ENCODE results near the gene SRD5A1.

The SRD5A1 gene

DNA sequence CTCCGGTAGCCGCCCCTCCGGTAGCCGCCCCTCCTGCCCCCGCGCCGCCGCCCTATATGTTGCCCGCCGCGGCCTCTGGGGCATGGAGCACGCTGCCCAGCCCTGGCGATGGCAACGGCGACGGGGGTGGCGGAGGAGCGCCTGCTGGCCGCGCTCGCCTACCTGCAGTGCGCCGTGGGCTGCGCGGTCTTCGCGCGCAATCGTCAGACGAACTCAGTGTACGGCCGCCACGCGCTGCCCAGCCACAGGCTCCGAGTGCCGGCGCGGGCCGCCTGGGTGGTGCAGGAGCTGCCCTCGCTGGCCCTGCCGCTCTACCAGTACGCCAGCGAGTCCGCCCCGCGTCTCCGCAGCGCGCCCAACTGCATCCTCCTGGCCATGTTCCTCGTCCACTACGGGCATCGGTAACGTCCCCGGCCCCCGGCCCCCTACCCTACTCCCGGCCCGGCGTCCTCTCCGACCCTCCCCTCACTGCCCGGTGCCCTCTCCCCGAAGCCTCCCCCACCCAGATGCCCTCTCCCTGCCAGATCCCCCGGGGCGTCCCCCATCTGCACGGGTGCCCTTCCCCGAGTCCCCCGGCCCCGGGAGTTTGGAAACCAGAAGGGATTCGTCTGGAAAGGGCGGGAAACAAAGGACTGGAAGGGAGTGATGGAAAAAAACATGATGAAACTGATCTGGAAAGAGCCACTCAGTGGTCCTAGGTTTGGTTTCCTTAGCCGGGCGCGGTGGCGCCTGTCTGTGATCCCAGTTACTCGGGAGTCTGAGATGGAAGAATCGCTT is 417 bp downstream of the SRD5A1 start:
- H3K27ac ChIP-seq: peak overlapping the region; percentile 85
- no peak for TF ChIP-seq ZFX (IDR thresholded peaks at IDR 0.05; ENCODE audit: borderline replicate concordance)
- TF ChIP-seq, protein P1, sequence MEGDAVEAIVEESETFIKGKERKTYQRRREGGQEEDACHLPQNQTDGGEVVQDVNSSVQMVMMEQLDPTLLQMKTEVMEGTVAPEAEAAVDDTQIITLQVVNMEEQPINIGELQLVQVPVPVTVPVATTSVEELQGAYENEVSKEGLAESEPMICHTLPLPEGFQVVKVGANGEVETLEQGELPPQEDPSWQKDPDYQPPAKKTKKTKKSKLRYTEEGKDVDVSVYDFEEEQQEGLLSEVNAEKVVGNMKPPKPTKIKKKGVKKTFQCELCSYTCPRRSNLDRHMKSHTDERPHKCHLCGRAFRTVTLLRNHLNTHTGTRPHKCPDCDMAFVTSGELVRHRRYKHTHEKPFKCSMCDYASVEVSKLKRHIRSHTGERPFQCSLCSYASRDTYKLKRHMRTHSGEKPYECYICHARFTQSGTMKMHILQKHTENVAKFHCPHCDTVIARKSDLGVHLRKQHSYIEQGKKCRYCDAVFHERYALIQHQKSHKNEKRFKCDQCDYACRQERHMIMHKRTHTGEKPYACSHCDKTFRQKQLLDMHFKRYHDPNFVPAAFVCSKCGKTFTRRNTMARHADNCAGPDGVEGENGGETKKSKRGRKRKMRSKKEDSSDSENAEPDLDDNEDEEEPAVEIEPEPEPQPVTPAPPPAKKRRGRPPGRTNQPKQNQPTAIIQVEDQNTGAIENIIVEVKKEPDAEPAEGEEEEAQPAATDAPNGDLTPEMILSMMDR (IDR thresholded peaks at IDR 0.05): no peak

DNA sequence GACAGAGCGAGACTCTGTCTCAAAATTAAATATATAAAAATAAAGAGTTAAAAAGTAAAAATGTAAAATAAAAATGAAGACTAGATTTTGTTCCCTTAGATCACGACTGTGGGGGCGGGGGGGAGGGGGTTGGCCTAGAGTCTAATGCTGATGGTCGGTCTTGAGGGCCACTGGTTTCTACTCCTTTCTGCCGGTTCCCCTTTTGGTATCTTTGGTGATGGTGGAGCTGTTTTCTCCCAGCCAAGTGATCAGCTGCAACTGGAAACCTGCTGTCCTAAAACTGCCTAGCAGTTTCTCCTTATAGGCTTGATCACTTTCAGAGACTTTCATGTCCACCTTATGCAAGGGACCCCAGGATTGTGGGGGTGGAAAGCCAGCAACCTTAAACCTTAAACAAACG is 1.1 kb downstream of the SRD5A1 start:
- peak overlapping the region; percentile 85 for H3K27ac ChIP-seq
- TF ChIP-seq ZFX (IDR thresholded peaks at IDR 0.05; ENCODE audit: borderline replicate concordance): no peak
- TF ChIP-seq, protein P1 (IDR thresholded peaks at IDR 0.05): no peak

DNA sequence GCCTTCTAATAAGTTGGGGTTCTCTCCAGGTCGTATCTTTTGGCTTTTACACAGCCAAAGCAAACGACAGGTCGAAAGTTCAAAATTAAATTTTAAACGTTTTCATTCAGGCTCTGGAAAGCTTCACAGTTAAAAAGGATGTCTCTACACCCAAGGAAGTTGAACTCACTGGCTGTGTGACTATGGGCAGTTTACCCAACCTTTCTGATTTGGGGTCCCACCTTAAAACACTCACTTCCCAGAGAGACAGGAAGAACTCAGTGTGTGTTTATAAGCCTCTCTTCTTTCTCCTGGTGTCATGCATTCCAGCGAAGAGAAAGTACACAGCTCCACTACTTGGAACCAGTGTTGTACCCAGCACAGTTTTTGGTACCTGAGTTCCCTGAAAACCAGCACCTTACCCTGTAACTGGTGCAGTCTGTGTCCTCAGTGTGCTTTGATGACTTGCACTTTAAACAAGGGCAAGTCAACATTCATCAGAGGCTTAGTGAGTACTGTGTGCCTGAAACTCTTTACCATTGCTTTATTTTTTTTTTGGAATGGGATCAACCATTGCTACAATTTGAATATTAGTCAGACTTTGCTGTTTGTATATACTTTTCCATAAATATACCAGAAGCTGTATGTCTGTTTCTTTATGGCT is 1.7 kb downstream of the SRD5A1 start:
- no peak for TF ChIP-seq ZFX (IDR thresholded peaks at IDR 0.05; ENCODE audit: borderline replicate concordance)
- TF ChIP-seq, protein P1 (IDR thresholded peaks at IDR 0.05): no peak
- peak overlapping the region; percentile 44; the same call in 1 of the 2 replicates for H3K27ac ChIP-seq

DNA sequence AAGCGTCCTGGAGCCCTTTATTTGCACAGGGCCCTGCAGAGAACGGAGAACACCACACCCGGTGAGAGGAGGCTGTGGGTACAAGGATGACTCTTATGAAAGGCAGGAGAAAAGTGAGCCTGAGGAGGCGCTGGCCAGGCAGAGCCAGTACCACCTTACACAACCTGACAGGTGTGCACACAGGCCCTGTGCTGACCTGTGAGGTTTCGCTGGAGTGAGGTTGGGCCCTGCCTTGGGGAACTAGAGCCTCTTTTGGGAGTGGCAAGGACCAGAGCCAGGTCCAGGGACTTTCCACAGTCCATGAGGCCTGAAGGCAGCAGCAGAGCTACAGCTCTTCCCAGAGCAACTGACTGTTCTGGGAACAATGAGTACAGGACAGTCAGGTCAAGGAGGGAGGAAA is 3.1 kb downstream of the SRD5A1 start:
- H3K27ac ChIP-seq: peak overlapping the region; percentile 44; the same call in 1 of the 2 replicates
- TF ChIP-seq, protein P1 (IDR thresholded peaks at IDR 0.05): no peak
- no peak for TF ChIP-seq ZFX (IDR thresholded peaks at IDR 0.05; ENCODE audit: borderline replicate concordance)

DNA sequence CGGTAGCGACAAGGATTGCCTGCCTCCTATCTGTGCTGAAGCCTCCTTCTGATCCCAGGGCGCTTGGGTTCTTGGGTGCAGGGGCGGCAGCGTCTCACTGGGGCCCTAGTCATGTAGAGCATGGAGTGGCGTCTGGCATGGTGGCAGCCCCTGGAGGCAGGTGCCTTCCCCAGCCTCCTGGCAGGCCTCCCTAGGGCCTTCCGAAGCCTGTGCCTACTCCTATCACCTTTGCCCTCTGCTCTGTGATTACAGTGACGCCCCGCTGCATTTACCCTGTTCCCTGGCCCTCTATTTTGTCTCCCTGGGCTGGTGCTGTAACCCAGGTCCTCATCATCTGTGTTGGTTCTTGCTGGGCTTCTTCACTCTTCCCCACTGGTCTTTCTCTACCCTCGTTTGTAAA is 3.8 kb downstream of the SRD5A1 start:
- TF ChIP-seq, protein P1 (IDR thresholded peaks at IDR 0.05): no peak
- TF ChIP-seq ZFX (IDR thresholded peaks at IDR 0.05; ENCODE audit: borderline replicate concordance): no peak

DNA sequence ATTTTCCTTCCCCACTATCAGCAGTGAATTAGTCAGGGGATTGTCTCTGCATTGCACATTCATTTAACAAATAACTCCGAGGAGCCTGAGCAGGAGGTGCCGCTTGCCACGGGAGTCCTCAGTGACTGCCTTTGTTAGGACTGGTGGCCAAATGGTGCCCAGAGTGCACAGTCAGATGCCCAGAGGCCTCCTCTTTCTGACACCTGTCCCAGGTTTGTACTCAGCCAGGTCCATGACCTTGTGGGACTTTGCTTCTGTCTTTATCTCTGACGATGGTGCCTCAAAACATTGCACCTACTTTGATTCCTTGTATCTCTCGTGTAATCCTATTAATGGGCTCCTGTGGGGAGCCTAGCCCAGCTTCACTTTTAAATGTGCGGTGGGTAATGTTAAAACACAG is 4.3 kb downstream of the SRD5A1 start:
- TF ChIP-seq, protein P1 (IDR thresholded peaks at IDR 0.05): no peak
- no peak for TF ChIP-seq ZFX (IDR thresholded peaks at IDR 0.05; ENCODE audit: borderline replicate concordance)
- H3K27ac ChIP-seq: no peak overlapping the region

More for the DNA sequence above, 3.8 kb downstream of the SRD5A1 start:
- no peak overlapping the region for H3K27ac ChIP-seq

DNA sequence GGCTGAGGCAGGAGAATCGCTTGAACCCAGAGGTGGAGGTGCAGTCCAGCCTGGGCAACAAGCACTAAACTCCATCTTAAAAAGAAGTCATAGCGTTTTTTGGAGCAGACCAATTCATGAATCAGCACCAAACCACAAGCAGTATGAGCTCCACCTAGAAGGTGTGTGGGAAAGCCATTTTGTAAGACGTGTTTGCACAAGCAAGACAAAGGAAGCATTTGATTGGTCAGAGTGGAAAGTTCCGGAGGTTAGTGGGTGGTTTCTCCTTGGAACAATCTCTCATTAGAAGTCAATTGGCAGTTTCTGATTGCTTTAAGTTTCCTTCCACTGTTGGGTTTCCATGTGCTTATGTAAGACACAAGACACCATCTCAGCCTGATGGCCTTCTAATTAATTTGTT is 5.0 kb downstream of the SRD5A1 start:
- TF ChIP-seq, protein P1 (IDR thresholded peaks at IDR 0.05): no peak
- TF ChIP-seq ZFX (IDR thresholded peaks at IDR 0.05; ENCODE audit: borderline replicate concordance): no peak
- no peak overlapping the region for H3K27ac ChIP-seq
